Spinal cord (tissue), 10 donors: ENCODE results near the gene MYOF. TPM values are rescaled to one million over a fixed set of nuclear protein-coding genes. Genes with fewer than 3 reads are reported as not detected.
A peak's percentile ranks its signal among the peaks of the same experiment; 100 is the strongest.
"Not testable (repeated sequence)": the region's sequence is repeated elsewhere in the genome, so short reads cannot be mapped to it uniquely, and the experiment has no call there.

Source experiments
- DNase-seq, 6 donors: peaks; one replicate each; pipeline versions ENCODE4 v3.0.0 to v3.0.0-alpha.2; 2013 to 2015; ENCODE audit warnings: low spot score in 6 of 6, low read depth in 4 of 6
- H3K27ac ChIP-seq: one replicate; pipeline ENCODE4 v1.5.1; 2013; ENCODE audit warnings: low read depth, low read length, control low read depth
- H3K27me3 ChIP-seq: one replicate; pipeline ENCODE4 v1.6.1; 2013; ENCODE audit warnings: low read length; ENCODE audit not compliant: control insufficient read depth, insufficient read depth
- H3K36me3 ChIP-seq: one replicate; pipeline ENCODE4 v1.6.1; 2013; ENCODE audit warnings: low read length; ENCODE audit not compliant: control insufficient read depth, insufficient read depth
- H3K4me1 ChIP-seq: one replicate; pipeline ENCODE4 v1.6.1; 2013; ENCODE audit warnings: low read length; ENCODE audit not compliant: control insufficient read depth, insufficient read depth
- H3K4me3 ChIP-seq: one replicate; pipeline ENCODE4 v1.5.1; 2013; ENCODE audit warnings: low read depth, low read length, control low read depth
- H3K9me3 ChIP-seq: one replicate; pipeline ENCODE4 v1.6.1; 2013; ENCODE audit warnings: low read length; ENCODE audit not compliant: control insufficient read depth, insufficient read depth
- WGBS: methylation state at CpG from one replicate; pipeline ENCODE4 v1.1.5; 2013; ENCODE audit warnings: missing lambda C conversion rate; ENCODE audit not compliant: insufficient coverage; 5-methylcytosine and 5-hydroxymethylcytosine counted together
- polyA plus RNA-seq, 2 donors: library from polyadenylated mRNA; unstranded; fragments of 120-200 nt; gene quantifications; one replicate each; pipeline ENCODE4 v1.2.1, GENCODE V29; 2013; ENCODE audit not compliant: insufficient read length in 2 of 2
- total RNA-seq, 2 donors: library from RNA; depleted of rRNA in 1 of 2; stranded (reverse); fragments of 120-200 nt in 1 of 2; fragments of >200 nt in 1 of 2; gene quantifications; one replicate each; pipeline versions ENCODE4 v1.2.3 to v1.2.4, GENCODE V29; 2013 to 2014
- donor health status: healthy.

Gene MYOF
- total and polyA plus RNA-seq, 4 donors = 10.7 to 45.8 (median 18.6) TPM

- no peak for DNase-seq
- no peaks in the 10 kb centered on the region for H3K9me3 ChIP-seq
- no peak overlapping the region for H3K4me3 ChIP-seq
- no peaks in the 10 kb centered on the region for H3K27me3 ChIP-seq
- WGBS = 83% methylated on average over 1 of the region's 2 CpGs
- H3K27ac ChIP-seq = no peak overlapping the region
- H3K4me1 ChIP-seq = no peaks in the 10 kb centered on the region
- no peaks in the 10 kb centered on the region for H3K36me3 ChIP-seq
These were observed 113.9 kb downstream of the MYOF start for GRCh38 chr10:93368210-93368609.

- WGBS = 89% methylated on average over 1 of the region's 3 CpGs
- no peak overlapping the region for H3K4me3 ChIP-seq
- no peaks in the 10 kb centered on the region for H3K9me3 ChIP-seq
- H3K27ac ChIP-seq = no peak overlapping the region
- no peaks in the 10 kb centered on the region for H3K4me1 ChIP-seq
- no peaks in the 10 kb centered on the region for H3K36me3 ChIP-seq
- H3K27me3 ChIP-seq = no peaks in the 10 kb centered on the region
- DNase-seq = no peak
These were observed 114.5 kb downstream of the MYOF start for GRCh38 chr10:93367664-93368063.

GRCh38 chr10:93364966-93365365 lies 117.2 kb downstream of the MYOF start:
- Histone ChIP-seq H3K27ac (no peak overlapping the region), H3K4me1 (no peaks in the 10 kb centered on the region)
- WGBS = 14% methylated on average over 1 of the region's 1 CpG

GRCh38 chr10:93363891-93364648 lies 118.1 kb downstream of the MYOF start:
- DNase-seq = no peak
- H3K27me3 ChIP-seq = no peaks in the 10 kb centered on the region
- H3K4me1 ChIP-seq = no peaks in the 10 kb centered on the region
- H3K36me3 ChIP-seq = no peaks in the 10 kb centered on the region
- WGBS = 87% methylated on average over 19 of the region's 22 CpGs
- no peak overlapping the region for H3K4me3 ChIP-seq
- H3K9me3 ChIP-seq = no peaks in the 10 kb centered on the region
- no peak overlapping the region for H3K27ac ChIP-seq

More at GRCh38 chr10:93364966-93365365, 117.2 kb downstream of the MYOF start:
- Histone ChIP-seq H3K9me3 (no peaks in the 10 kb centered on the region), H3K27me3 (no peaks in the 10 kb centered on the region), H3K36me3 (no peaks in the 10 kb centered on the region), H3K4me3 (no peak overlapping the region)
- no peak for DNase-seq

GRCh38 chr10:93358398-93358797 lies 123.7 kb downstream of the MYOF start:
- WGBS = no CpG with 5 or more reads among the region's 4 CpGs
- DNase-seq, H3K36me3 ChIP-seq: not testable (repeated sequence)

GRCh38 chr10:93357680-93358079 lies 124.5 kb downstream of the MYOF start:
- Histone ChIP-seq H3K36me3 (no peaks in the 10 kb centered on the region), H3K9me3 (no peaks in the 10 kb centered on the region)
- DNase-seq = peak in 4 of 6 donors; percentile 22 to 83 (median 52)

More at GRCh38 chr10:93358398-93358797, 123.7 kb downstream of the MYOF start:
- not testable (repeated sequence) for H3K27ac ChIP-seq, H3K4me3 ChIP-seq, H3K4me1 ChIP-seq, H3K9me3 ChIP-seq, H3K27me3 ChIP-seq

GRCh38 chr10:93356516-93356915 lies 125.6 kb downstream of the MYOF start:
- Histone ChIP-seq H3K27ac (no peak overlapping the region), H3K27me3 (no peaks in the 10 kb centered on the region), H3K9me3 (no peaks in the 10 kb centered on the region), H3K36me3 (no peaks in the 10 kb centered on the region), H3K4me1 (no peaks in the 10 kb centered on the region), H3K4me3 (no peak overlapping the region)
- WGBS = 80% methylated on average over 3 of the region's 6 CpGs
- DNase-seq = no peak

More at GRCh38 chr10:93357680-93358079, 124.5 kb downstream of the MYOF start:
- Histone ChIP-seq H3K4me3 (no peak overlapping the region), H3K4me1 (no peaks in the 10 kb centered on the region), H3K27ac (no peak overlapping the region), H3K27me3 (no peaks in the 10 kb centered on the region)
- WGBS = 0% methylated on average over 5 of the region's 5 CpGs

- Histone ChIP-seq H3K36me3 (no peaks in the 10 kb centered on the region), H3K4me1 (no peaks in the 10 kb centered on the region), H3K27me3 (no peaks in the 10 kb centered on the region), H3K4me3 (no peak overlapping the region), H3K27ac (no peak overlapping the region), H3K9me3 (no peaks in the 10 kb centered on the region)
- 44% methylated on average over 3 of the region's 6 CpGs for WGBS
- DNase-seq = peak in 4 of 6 donors; percentile 28 to 89 (median 65)
These were observed 129.3 kb downstream of the MYOF start for GRCh38 chr10:93352638-93353383.

- Histone ChIP-seq H3K4me3 (no peak overlapping the region), H3K4me1 (no peaks in the 10 kb centered on the region), H3K27ac (no peak overlapping the region), H3K9me3 (no peaks in the 10 kb centered on the region), H3K36me3 (no peaks in the 10 kb centered on the region), H3K27me3 (no peaks in the 10 kb centered on the region)
- DNase-seq = peak in 2 of 6 donors; percentile 10 to 38
- 52% methylated on average over 2 of the region's 4 CpGs for WGBS
These were observed 135.4 kb downstream of the MYOF start for GRCh38 chr10:93346694-93347093.
